Measurements from ENCODE around the gene LRRC55.

LRRC55 gene

DNA sequence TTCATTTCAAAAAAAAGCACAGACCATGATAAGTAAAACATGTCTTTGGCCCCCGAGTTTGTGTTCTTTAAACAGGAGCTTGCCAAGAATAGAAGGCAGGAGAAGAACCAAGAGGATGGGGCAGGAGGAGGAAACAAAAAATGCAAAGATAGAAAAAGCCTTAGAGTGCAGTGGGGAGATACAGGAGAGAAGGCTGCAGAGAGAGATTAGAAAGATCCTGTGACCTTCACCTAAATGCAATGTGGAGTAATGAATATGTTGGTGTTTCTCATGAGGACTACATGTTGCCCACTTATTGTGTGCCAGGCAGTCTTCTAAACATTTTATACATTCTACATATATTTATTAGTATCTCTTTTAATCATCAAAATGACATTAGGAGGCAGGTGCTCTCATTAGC lies 57.6 kb downstream of the LRRC55 start:
- no peak for DNase-seq

DNA sequence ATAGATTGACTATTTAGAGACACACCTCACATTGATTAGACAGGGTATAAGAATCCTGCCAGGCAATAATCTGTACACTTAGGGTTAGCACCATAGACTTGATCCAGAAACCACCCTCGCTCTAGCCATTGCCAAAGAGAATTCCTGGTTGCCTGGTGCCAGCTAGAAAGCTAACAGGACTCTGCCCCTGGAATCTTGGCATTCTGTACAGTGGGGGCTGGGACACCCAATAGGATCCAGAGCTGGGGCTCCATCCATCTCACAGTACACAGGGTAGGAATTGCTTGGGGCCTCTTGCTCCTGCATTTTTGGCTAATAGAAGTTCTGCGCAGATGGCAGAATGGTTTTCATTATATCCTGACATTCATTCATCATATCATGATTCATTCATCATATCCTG lies 58.3 kb downstream of the LRRC55 start:
- DNase-seq, result no peak

DNA sequence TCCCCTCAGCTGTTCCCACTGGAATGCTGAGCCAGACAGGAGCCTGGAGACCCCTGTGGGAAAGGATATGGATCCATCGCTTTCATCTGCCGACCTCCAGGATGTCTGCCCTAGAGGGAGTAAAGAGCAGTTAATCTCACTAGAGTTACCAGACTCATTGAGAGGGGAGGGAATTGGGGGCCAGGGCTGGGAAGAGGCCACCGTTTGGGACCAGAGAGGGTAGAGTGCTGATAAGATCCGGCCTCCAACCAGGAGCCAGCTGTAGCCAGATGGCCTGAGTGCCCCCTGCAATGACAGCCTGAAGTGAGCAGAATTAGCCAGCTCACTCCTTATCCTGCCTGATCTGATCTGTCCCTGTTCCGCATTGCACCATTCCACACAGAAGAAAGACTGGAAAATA lies 59.0 kb downstream of the LRRC55 start:
- DNase-seq, result no peak
